ENCODE measurements around the gene NMRAL1.

DNA sequence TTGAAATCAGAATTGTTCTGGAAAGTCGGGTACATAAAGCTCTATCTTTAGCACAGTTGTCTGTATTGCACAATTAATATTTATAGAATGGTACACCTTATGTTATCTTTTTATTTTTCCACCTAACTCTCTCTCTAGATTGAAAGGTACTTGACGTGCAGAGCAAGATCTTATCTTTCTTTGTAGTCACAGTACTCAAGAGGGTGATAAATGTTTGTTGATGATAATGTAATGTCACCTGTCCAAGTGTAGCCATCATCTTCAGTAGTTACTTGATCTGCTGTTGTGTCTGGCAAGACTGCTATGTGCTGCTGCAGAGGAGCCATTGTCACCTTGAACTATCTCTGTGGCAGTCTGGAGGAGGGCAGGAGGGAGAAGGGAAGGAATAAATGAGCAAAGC is 7.1 kb upstream of the NMRAL1 start:
- TF ChIP-seq, protein P1, sequence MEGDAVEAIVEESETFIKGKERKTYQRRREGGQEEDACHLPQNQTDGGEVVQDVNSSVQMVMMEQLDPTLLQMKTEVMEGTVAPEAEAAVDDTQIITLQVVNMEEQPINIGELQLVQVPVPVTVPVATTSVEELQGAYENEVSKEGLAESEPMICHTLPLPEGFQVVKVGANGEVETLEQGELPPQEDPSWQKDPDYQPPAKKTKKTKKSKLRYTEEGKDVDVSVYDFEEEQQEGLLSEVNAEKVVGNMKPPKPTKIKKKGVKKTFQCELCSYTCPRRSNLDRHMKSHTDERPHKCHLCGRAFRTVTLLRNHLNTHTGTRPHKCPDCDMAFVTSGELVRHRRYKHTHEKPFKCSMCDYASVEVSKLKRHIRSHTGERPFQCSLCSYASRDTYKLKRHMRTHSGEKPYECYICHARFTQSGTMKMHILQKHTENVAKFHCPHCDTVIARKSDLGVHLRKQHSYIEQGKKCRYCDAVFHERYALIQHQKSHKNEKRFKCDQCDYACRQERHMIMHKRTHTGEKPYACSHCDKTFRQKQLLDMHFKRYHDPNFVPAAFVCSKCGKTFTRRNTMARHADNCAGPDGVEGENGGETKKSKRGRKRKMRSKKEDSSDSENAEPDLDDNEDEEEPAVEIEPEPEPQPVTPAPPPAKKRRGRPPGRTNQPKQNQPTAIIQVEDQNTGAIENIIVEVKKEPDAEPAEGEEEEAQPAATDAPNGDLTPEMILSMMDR (IDR thresholded peaks at IDR 0.05; ENCODE audit: low read depth, low read length, poor library complexity, severe bottlenecking) = no peak
- TF ChIP-seq EZH2phosphoT487 (IDR thresholded peaks at IDR 0.05; ENCODE audit: borderline replicate concordance, low read length) = no peak

Measured in DOHH2 (cell line).